Neural crest cell (in vitro differentiated cells): ENCODE data around the gene ANTXR2. TPM values are rescaled to one million over a fixed set of nuclear protein-coding genes. Genes with fewer than 3 reads are reported as not detected.
A peak's percentile ranks its signal among the peaks of the same experiment; 100 is the strongest.
"Not testable (repeated sequence)": the region's sequence is repeated elsewhere in the genome, so short reads cannot be mapped to it uniquely, and the experiment has no call there.

ENCODE experiments used
- DNase-seq: peaks from one replicate; pipeline ENCODE4 v3.0.0; 2021; ENCODE audit warnings: low read depth, mixed read lengths, low spot score
- H3K27ac Mint-ChIP-seq: one replicate; pipeline ENCODE4 v1.8.0; 2021; ENCODE audit warnings: mild to moderate bottlenecking, mixed read lengths; ENCODE audit not compliant: unreplicated experiment
- H3K27me3 Mint-ChIP-seq: 2 replicates; pipeline ENCODE4 v1.8.0; 2021; ENCODE audit warnings: low read depth, mild to moderate bottlenecking, mixed read lengths
- H3K36me3 Mint-ChIP-seq: 2 replicates; pipeline ENCODE4 v1.8.0; 2021; ENCODE audit warnings: low read depth, mild to moderate bottlenecking, mixed read lengths
- H3K4me1 Mint-ChIP-seq: 2 replicates; pipeline ENCODE4 v1.8.0; 2021; ENCODE audit warnings: mixed read lengths
- H3K4me3 Mint-ChIP-seq: one replicate; pipeline ENCODE4 v1.8.0; 2021; ENCODE audit warnings: mild to moderate bottlenecking, mixed read lengths
- H3K9me3 Mint-ChIP-seq: 2 replicates; pipeline ENCODE4 v1.8.0; 2021; ENCODE audit warnings: mixed read lengths
- CTCF ChIP-seq: fragments of 200-600 bp; sonication (generic); conservative IDR thresholded peaks from 2 replicates; pipeline ENCODE4 v1.5.0; 2021; ENCODE audit warnings: antibody characterized with exemption, mild to moderate bottlenecking
- long read RNA-seq: library from polyadenylated mRNA; unstranded; transcript quantifications from one replicate; pipeline ENCODE4 v2.0.0, GENCODE V29; 2020
- total RNA-seq: library from RNA; stranded (reverse); gene quantifications from 2 replicates; pipeline ENCODE4 v1.2.1, GENCODE V29; 2021

Gene ANTXR2
- 35.6 and 36.7 TPM in 2 replicates for total RNA-seq
- long read RNA-seq, full-length matches to known transcripts, result 20 of 32 reads
- long read RNA-seq, partial matches to known transcripts, result 4 of 32 reads
- long read RNA-seq, other reads (novel, unspliced or antisense), result 8 of 32 reads

DNA sequence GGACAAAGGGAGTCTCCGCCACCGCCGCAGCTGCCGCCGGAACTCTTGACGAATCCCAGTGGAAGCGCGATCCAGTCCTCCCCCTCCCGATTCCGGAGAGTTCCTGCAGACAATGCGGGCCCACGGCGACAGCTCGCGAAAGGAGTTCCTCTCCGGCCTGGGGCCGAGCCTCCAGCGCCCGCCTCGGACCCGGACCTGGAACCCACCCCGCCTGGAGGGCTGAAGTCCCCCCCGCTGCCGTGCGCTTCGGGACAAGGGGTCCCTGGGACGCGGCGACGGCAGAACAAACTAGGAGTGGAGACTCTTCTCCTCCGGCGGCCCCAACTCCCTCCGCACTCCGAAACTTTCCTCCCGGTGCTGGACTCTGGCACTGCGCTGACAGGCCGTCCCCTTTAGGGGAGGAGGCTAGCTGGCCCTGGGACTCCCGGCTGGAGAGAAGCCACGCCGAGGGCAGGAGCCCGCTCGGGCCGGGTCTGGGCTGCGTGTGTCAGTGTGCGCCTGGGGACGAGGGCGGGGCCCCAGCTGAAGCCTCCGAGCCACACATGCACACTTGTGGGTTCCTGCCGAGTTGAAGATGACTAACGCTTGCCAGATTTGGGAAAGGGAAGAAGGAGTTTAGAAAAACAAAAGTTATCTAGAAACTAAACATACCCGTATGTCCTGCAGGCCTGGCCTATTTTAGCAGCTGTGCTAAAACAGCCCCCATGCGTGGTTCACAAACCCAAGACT is at the start of gene ANTXR2:
Gene ANTXR2 (minus strand): TSS at position 486 of the 729 bp plus-strand sequence. CDS start 669 bp downstream, outside the sequence.
- H3K4me1 Mint-ChIP-seq, result peaks cover 24% of the 10 kb centered on the region
- H3K4me3 Mint-ChIP-seq, result peak within 1 kb of the TSS; percentile 96
- peak; percentile 75 for DNase-seq
- no peak for TF ChIP-seq CTCF
- H3K9me3 Mint-ChIP-seq, result no peaks in the 10 kb centered on the region
- no peaks in the 10 kb centered on the region for H3K27me3 Mint-ChIP-seq
- peak within 1 kb of the TSS; percentile 96 for H3K27ac Mint-ChIP-seq
- peaks cover 2% of the 10 kb centered on the region for H3K36me3 Mint-ChIP-seq

DNA sequence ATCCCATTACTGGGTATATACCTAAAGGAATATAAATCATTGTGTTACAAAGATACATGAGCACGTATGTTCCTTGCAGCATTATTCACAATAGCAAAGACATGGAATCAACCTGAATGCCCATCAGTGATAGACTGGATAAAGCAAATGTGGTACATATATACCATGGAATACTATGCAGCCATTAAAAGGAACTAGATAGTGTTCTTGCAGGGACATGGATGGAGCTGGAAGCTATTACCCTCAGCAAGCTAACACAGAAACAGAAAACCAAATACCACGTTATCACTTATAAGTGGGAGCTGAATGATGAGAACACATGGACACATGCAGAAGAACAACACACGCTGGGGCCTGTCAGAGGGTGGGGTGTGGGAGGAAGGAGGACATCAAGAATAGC is 48.8 kb upstream of the ANTXR2 start:
- not testable (repeated sequence) for H3K27ac Mint-ChIP-seq, DNase-seq, H3K4me3 Mint-ChIP-seq, H3K4me1 Mint-ChIP-seq, H3K36me3 Mint-ChIP-seq, H3K9me3 Mint-ChIP-seq
- peaks cover 16% of the 10 kb centered on the region for H3K27me3 Mint-ChIP-seq

DNA sequence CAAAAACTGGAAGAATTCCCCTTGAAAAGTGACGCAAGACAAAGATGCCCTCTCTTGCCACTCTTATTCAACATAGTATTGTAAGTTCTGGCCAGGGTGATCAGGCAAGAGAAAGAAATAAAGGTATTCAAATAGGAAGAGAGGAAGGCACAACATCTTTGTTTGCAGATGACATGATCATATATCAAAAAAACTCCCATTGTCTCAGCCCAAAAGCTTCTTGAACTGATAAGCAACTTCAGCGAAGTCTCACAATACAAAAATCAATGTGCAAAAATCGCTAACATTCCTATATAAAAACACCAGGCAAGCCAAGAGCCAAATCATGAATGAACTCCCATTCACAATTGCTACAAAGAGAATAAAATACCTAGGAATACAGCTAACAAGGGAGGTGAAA is 46.6 kb upstream of the ANTXR2 start:
- H3K4me1 Mint-ChIP-seq, H3K9me3 Mint-ChIP-seq, H3K27ac Mint-ChIP-seq, H3K4me3 Mint-ChIP-seq, DNase-seq, H3K36me3 Mint-ChIP-seq: not testable (repeated sequence)
- peaks cover 20% of the 10 kb centered on the region for H3K27me3 Mint-ChIP-seq

- peaks cover 11% of the 10 kb centered on the region for H3K9me3 Mint-ChIP-seq
- no peak for DNase-seq
- no peak overlapping the region for H3K27ac Mint-ChIP-seq
- H3K4me3 Mint-ChIP-seq, result no peak overlapping the region
- peaks cover 17% of the 10 kb centered on the region for H3K27me3 Mint-ChIP-seq
- no peak for TF ChIP-seq CTCF
- no peaks in the 10 kb centered on the region for H3K4me1 Mint-ChIP-seq
- no peaks in the 10 kb centered on the region for H3K36me3 Mint-ChIP-seq
Measured at GRCh38 chr4:80116516-80116915, 43.5 kb upstream of the ANTXR2 start.

DNA sequence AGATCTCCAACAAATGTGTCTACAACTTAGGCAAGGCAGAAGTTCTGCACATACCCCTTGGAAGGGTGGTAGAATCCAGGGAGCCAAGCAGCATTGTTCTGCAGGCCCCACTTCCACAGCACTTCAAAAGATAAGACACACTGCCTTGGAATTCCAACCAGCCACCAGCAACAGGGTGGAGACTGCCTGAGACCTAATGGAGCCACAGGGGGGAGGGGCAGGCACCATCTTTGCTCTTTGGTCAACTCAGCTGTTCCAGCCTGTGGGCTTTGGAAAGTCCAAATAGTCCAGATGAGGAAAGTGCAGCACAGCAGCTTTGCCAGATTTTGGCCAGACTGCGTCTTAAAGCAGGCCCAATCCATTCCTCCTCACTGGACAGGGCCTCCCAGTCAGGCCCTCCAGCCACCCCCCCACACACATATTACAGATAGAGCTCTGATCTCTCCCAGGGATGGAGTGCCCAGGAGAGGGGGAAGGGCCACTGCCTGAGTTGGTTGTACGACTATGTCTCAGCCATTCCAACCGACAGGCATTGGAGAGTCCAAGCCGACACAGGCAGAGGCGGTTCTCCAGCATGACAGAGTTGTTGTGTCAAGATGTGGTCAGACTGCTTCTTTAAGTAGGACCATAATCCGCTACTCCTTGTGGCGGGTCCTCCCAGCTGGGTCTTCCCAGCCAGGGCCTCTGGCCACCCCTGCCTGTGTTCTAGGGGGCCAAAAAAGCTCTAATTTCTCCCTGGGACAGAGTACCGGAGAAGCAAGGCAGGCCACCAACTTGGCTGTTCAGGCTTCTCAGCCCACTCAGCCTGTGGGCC is 42.5 kb upstream of the ANTXR2 start:
- no peak for TF ChIP-seq CTCF
- Mint-ChIP-seq H3K27me3 (peaks cover 17% of the 10 kb centered on the region), H3K4me1 (no peaks in the 10 kb centered on the region), H3K27ac (no peak overlapping the region), H3K4me3 (no peak overlapping the region), H3K9me3 (peaks cover 11% of the 10 kb centered on the region), H3K36me3 (no peaks in the 10 kb centered on the region)
- no peak for DNase-seq

- Mint-ChIP-seq H3K4me3 (no peak overlapping the region), H3K9me3 (peaks cover 11% of the 10 kb centered on the region), H3K27me3 (peaks cover 17% of the 10 kb centered on the region), H3K4me1 (no peaks in the 10 kb centered on the region), H3K36me3 (no peaks in the 10 kb centered on the region), H3K27ac (no peak overlapping the region)
- no peak for TF ChIP-seq CTCF
- no peak for DNase-seq
Measured at GRCh38 chr4:80114732-80115265, 41.8 kb upstream of the ANTXR2 start.
